WTC11 (cell line): Measurements from ENCODE around the gene ENC1. TPM values are rescaled to one million over a fixed set of nuclear protein-coding genes. Genes with fewer than 3 reads are reported as not detected.
A peak's percentile ranks its signal among the peaks of the same experiment; 100 is the strongest.

ENCODE experiments used
- ATAC-seq: fragments of 200-7000 bp; cut with Tn5 transposase; 2 replicates; pipeline ENCODE4 v1.10.0; 2021; ENCODE audit warnings: mild to moderate bottlenecking, moderate library complexity
- CTCF ChIA-PET: fragments of 300-600 bp; sonication (Branson Sonifier 250); formaldehyde crosslinking; loops from one replicate; lab custom pipeline; 2021; ENCODE audit warnings: antibody characterized with exemption; lab: Charles Lee
- POLR2A ChIA-PET: fragments of 350-600 bp; sonication (Branson Sonifier 250); formaldehyde crosslinking; loops from one replicate; lab custom pipeline; 2021; ENCODE audit warnings: antibody characterized with exemption; lab: Charles Lee
- DNase-seq: peaks from one replicate; pipeline ENCODE4 v3.0.0; 2021; ENCODE audit warnings: low spot score
- H3K27ac Mint-ChIP-seq: 2 replicates; pipeline ENCODE4 v1.8.0; 2021; ENCODE audit warnings: mixed read lengths
- H3K27me3 Mint-ChIP-seq: 2 replicates; pipeline ENCODE4 v1.8.0; 2021; ENCODE audit warnings: low read depth, mild to moderate bottlenecking, moderate library complexity, mixed read lengths
- H3K36me3 Mint-ChIP-seq: 2 replicates; pipeline ENCODE4 v1.8.0; 2021; ENCODE audit warnings: mixed read lengths
- H3K4me1 Mint-ChIP-seq: 2 replicates; pipeline ENCODE4 v1.8.0; 2022; ENCODE audit warnings: mixed read lengths
- H3K4me3 Mint-ChIP-seq: 2 replicates; pipeline ENCODE4 v1.8.0; 2021; ENCODE audit warnings: mild to moderate bottlenecking, moderate library complexity, mixed read lengths
- H3K9me3 Mint-ChIP-seq: 2 replicates; pipeline ENCODE4 v1.8.0; 2021; ENCODE audit warnings: mixed read lengths
- AFF4 ChIP-seq: sonication (generic); formaldehyde crosslinking; IDR thresholded peaks from 2 replicates; pipeline ENCODE4 v1.8.1; 2023; ENCODE audit warnings: mild to moderate bottlenecking, missing genetic modification reagents, borderline replicate concordance
- AR ChIP-seq: fragments of 250-450 bp; sonication (Bioruptor Pico); IDR thresholded peaks from 2 replicates; pipeline ENCODE4 v1.9.0; 2021; ENCODE audit warnings: mild to moderate bottlenecking
- E2F1 ChIP-seq: sonication (generic); formaldehyde crosslinking; IDR thresholded peaks from 2 replicates; pipeline ENCODE4 v1.8.0; 2022; ENCODE audit warnings: mild to moderate bottlenecking, missing genetic modification reagents
- ELF4 ChIP-seq: sonication (generic); formaldehyde crosslinking; IDR thresholded peaks from 2 replicates; pipeline ENCODE4 v1.8.1; 2022; ENCODE audit warnings: low read depth, mild to moderate bottlenecking, moderate library complexity, missing genetic modification reagents
- ERG ChIP-seq: fragments of 250-450 bp; sonication (Bioruptor Pico); IDR thresholded peaks from 2 replicates; pipeline ENCODE4 v1.8.0; 2021; ENCODE audit warnings: mild to moderate bottlenecking
- ESRRA ChIP-seq: sonication (generic); formaldehyde crosslinking; IDR thresholded peaks from 2 replicates; pipeline ENCODE4 v1.8.1; 2022; ENCODE audit warnings: mild to moderate bottlenecking, missing genetic modification reagents, borderline replicate concordance
- FOXP1 ChIP-seq: sonication (generic); formaldehyde crosslinking; IDR thresholded peaks from 2 replicates; pipeline ENCODE4 v1.8.0; 2022; ENCODE audit warnings: missing genetic modification reagents, mild to moderate bottlenecking, moderate library complexity, borderline replicate concordance
- FOXP4 ChIP-seq: sonication (generic); formaldehyde crosslinking; IDR thresholded peaks from 2 replicates; pipeline ENCODE4 v1.8.0; 2022; ENCODE audit warnings: mild to moderate bottlenecking, missing genetic modification reagents
- GRHL2 ChIP-seq: fragments of 250-450 bp; sonication (Bioruptor Pico); IDR thresholded peaks from 2 replicates; pipeline ENCODE4 v1.8.0; 2022; ENCODE audit warnings: mild to moderate bottlenecking, moderate library complexity; ENCODE audit not compliant: insufficient replicate concordance, severe bottlenecking
- KAT7 ChIP-seq: sonication (generic); formaldehyde crosslinking; IDR thresholded peaks from 2 replicates; pipeline ENCODE4 v1.8.1; 2023; ENCODE audit warnings: missing genetic modification reagents, mild to moderate bottlenecking, borderline replicate concordance
- MAX ChIP-seq: sonication (generic); formaldehyde crosslinking; IDR thresholded peaks from 2 replicates; pipeline ENCODE4 v1.8.0; 2022; ENCODE audit warnings: mild to moderate bottlenecking, missing genetic modification reagents
- MYBL2 ChIP-seq: sonication (generic); formaldehyde crosslinking; IDR thresholded peaks from 2 replicates; pipeline ENCODE4 v1.8.1; 2023; ENCODE audit warnings: mild to moderate bottlenecking, moderate library complexity, missing genetic modification reagents
- NFE2L1 ChIP-seq: sonication (generic); formaldehyde crosslinking; IDR thresholded peaks from 2 replicates; pipeline ENCODE4 v1.8.1; 2023; ENCODE audit warnings: missing genetic modification reagents
- ZBTB21 ChIP-seq: sonication (generic); formaldehyde crosslinking; IDR thresholded peaks from 2 replicates; pipeline ENCODE4 v1.8.1; 2023; ENCODE audit warnings: mild to moderate bottlenecking, missing genetic modification reagents, borderline replicate concordance
- ZBTB43 ChIP-seq: sonication (generic); formaldehyde crosslinking; IDR thresholded peaks from 2 replicates; pipeline ENCODE4 v1.8.1; 2023; ENCODE audit warnings: mild to moderate bottlenecking, missing genetic modification reagents
- ZNF232 ChIP-seq: sonication (generic); formaldehyde crosslinking; IDR thresholded peaks from 2 replicates; pipeline ENCODE4 v1.8.0; 2022; ENCODE audit warnings: mild to moderate bottlenecking, missing genetic modification reagents
- ZNF425 ChIP-seq: fragments of 250-450 bp; sonication (Bioruptor Pico); conservative IDR thresholded peaks from 2 replicates; pipeline ENCODE4 v1.9.0; 2021; ENCODE audit warnings: mild to moderate bottlenecking
- total RNA-seq: library from RNA; stranded (reverse); gene quantifications from 3 replicates; pipeline ENCODE4 v1.2.3, GENCODE V29; 2021

Gene ENC1
- total RNA-seq, 1 experiment from 2014 or later = 18.3 TPM

GRCh38 chr5:74587890-74588289 lies 52.6 kb downstream of the ENC1 start:
- POLR2A ChIA-PET = no interaction called here
- no peak overlapping the region for H3K4me3 Mint-ChIP-seq
- peak overlapping the region; percentile 12; the same call in 1 of the 2 replicates for H3K27ac Mint-ChIP-seq
- H3K27me3 Mint-ChIP-seq = no peaks in the 10 kb centered on the region; the same call in 1 of the 2 replicates
- peak; percentile 19; the same call in 1 of the 2 replicates for ATAC-seq
- H3K4me1 Mint-ChIP-seq = peaks cover 69% of the 10 kb centered on the region
- TF ChIP-seq ZNF425 (CRISPR knock-in tag) (no peak), NFE2L1 (CRISPR knock-in tag) (no peak), GRHL2 (CRISPR knock-in tag) (no peak), ZBTB21 (CRISPR knock-in tag) (no peak), AR (CRISPR knock-in tag) (no peak), ELF4 (CRISPR knock-in tag) (no peak), ZNF232 (no peak), ESRRA (CRISPR knock-in tag) (no peak), E2F1 (CRISPR knock-in tag) (no peak), FOXP1 (CRISPR knock-in tag) (no peak), FOXP4 (CRISPR knock-in tag) (no peak)
- H3K9me3 Mint-ChIP-seq = no peaks in the 10 kb centered on the region
- CTCF ChIA-PET = interaction anchor here (0.5 kb wide), 1 partner anchor 43 kb away, joined by 4 read pairs; no protein-coding TSS in a partner anchor
- H3K36me3 Mint-ChIP-seq = no peaks in the 10 kb centered on the region
- no peak for DNase-seq

- Mint-ChIP-seq H3K36me3 (no peaks in the 10 kb centered on the region), H3K27me3 (no peaks in the 10 kb centered on the region; the same call in 1 of the 2 replicates), H3K4me1 (peaks cover 69% of the 10 kb centered on the region), H3K4me3 (no peak overlapping the region), H3K9me3 (no peaks in the 10 kb centered on the region), H3K27ac (peak overlapping the region; percentile 71)
- ATAC-seq = peak; percentile 62
- DNase-seq = no peak
- ChIA-PET CTCF (interaction anchor here (1.3 kb wide), 1 partner anchor 9 kb away, joined by 3 read pairs; no protein-coding TSS in a partner anchor), POLR2A (no interaction called here)
- TF ChIP-seq ZNF232 (no peak), AFF4 (CRISPR knock-in tag) (no peak), ZBTB43 (no peak), ERG (CRISPR knock-in tag) (no peak), MYBL2 (no peak), MAX (CRISPR knock-in tag) (no peak), KAT7 (CRISPR knock-in tag) (no peak)
Observed at GRCh38 chr5:74587300-74587699, 53.2 kb downstream of the ENC1 start.
